ENCODE measurements around the gene CAMK2G.
A peak's percentile ranks its signal among the peaks of the same experiment; 100 is the strongest.

The CAMK2G gene

GRCh38 chr10:73878365-73878764, 4.0 kb upstream of the CAMK2G start:
- H3K9ac ChIP-seq (ENCODE audit: low read depth, low read length, poor library complexity) = no peak overlapping the region
- WGBS, 2 donors (ENCODE audit: extremely low coverage in 2 of 2, insufficient read length in 2 of 2, insufficient replicate concordance in 1 of 2) = no CpG with 5 or more reads among the region's 1 CpG
- no peak overlapping the region for H3K4me2 ChIP-seq (ENCODE audit: insufficient read depth, low read length, poor library complexity, severe bottlenecking)

DNA sequence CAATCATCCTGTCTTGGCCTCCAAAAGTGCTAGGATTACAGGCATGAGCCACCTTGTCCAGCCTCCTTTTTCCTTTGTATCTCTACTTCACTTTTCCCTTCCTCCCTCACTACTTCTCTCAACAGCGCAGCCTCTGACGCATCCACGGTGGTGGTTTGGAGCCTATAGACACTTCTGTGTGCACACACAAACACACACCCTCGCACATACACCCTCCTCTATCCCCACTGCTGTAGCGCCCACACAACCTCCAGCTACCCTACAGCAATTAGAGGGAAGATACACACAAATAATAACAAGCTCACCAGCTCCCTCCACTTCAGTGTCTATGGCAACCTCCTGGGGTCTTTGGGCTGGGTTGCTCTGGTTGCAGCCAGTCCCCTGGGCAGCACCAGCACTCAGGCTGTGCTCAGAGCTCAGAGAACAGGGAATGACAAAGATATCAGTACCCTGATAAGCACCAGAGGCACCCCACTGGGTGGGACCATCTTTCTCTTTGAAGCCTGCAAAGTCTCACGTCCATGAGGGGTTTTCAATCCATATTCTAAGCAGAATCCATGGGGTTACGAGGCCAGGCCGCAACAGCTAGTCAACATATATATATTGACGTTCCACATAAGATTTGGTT, 3.3 kb upstream of the CAMK2G start:
- Histone ChIP-seq H3K9ac (ENCODE audit: low read depth, low read length, poor library complexity) (no peak overlapping the region), H3K14ac (ENCODE audit: low read length) (no peak overlapping the region)
- WGBS, 2 donors (ENCODE audit: extremely low coverage in 2 of 2, insufficient read length in 2 of 2, insufficient replicate concordance in 1 of 2) = no CpG with 5 or more reads among the region's 9 CpGs

More at GRCh38 chr10:73878365-73878764, 4.0 kb upstream of the CAMK2G start:
- no peak for DNase-seq (ENCODE audit: low spot score)
- Histone ChIP-seq H2AK5ac (ENCODE audit: low read depth, low read length) (no peak overlapping the region), H3K79me1 (ENCODE audit: low read depth, low read length) (peaks cover 6% of the 10 kb centered on the region), H2BK12ac (ENCODE audit: low read length) (no peak overlapping the region), H2BK120ac (ENCODE audit: low read depth, low read length) (no peak overlapping the region), H3K14ac (ENCODE audit: low read length) (no peak overlapping the region), H3K4me3 (ENCODE audit: low read length in 2 of 2) (no peak overlapping the region), H3K9me3 (replicated peaks in 1 of 2; ENCODE audit: control insufficient read depth in 2 of 2, insufficient read depth in 1 of 2, low read depth in 1 of 2, low read length in 2 of 2) (no peaks in the 10 kb centered on the region), H3K27ac (replicated peaks; ENCODE audit: low read length) (no peak overlapping the region), H3K18ac (ENCODE audit: low read length) (no peak overlapping the region), H3K23ac (ENCODE audit: low read depth, low read length, poor library complexity) (no peak overlapping the region), H3K36me3 (replicated peaks in 1 of 2; ENCODE audit: control insufficient read depth in 2 of 2, insufficient read depth in 2 of 2, low read length in 2 of 2) (no peaks in the 10 kb centered on the region), H2AFZ (ENCODE audit: low read length) (no peak overlapping the region), H4K91ac (ENCODE audit: low read depth, low read length, poor library complexity) (no peak overlapping the region), H3K27me3 (ENCODE audit: control insufficient read depth in 3 of 3, insufficient read depth in 3 of 3, low read depth in 1 of 3, low read length in 3 of 3) (peaks cover 3 to 40% (median 6%) of the 10 kb centered on the region in 3 experiments), H2BK15ac (ENCODE audit: low read length) (no peak overlapping the region), H3K4me1 (ENCODE audit: control insufficient read depth in 2 of 2, insufficient read depth in 1 of 2, low read depth in 1 of 2, low read length in 2 of 2) (peaks cover 0 to under 1% of the 10 kb centered on the region in 2 donors), H4K8ac (ENCODE audit: low read depth, low read length) (no peak overlapping the region), H3K4ac (ENCODE audit: low read length) (no peak overlapping the region), H2BK5ac (ENCODE audit: low read length) (no peak overlapping the region)

DNA sequence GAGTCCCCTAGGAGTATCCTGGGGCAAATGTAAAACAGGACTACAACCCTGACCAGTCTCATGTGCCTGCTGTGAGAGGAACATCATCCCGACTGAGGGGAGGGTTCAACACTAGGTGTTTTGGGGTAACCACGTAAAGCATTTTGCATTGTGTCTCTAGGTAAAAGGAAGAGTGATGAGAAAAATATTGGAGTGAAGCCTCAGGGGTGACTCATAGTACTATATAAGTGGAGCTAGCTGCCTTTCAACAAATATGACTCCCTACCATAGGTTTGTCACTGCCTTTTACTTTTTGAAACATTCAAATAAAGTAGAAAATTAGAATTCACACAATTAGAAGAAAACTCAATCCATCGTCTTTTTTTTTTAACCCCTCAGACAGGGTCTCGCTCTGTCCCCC, 2.6 kb upstream of the CAMK2G start:
- Histone ChIP-seq H3K36me3 (replicated peaks in 1 of 2; ENCODE audit: control insufficient read depth in 2 of 2, insufficient read depth in 2 of 2, low read length in 2 of 2) (peaks cover 4 to 12% of the 10 kb centered on the region in 2 donors), H3K4ac (ENCODE audit: low read length) (no peak overlapping the region), H2AFZ (ENCODE audit: low read length) (no peak overlapping the region), H3K4me3 (ENCODE audit: low read length in 2 of 2) (no peak overlapping the region), H4K91ac (ENCODE audit: low read depth, low read length, poor library complexity) (no peak overlapping the region), H3K4me1 (ENCODE audit: control insufficient read depth in 2 of 2, insufficient read depth in 1 of 2, low read depth in 1 of 2, low read length in 2 of 2) (peaks cover 0 to 6% of the 10 kb centered on the region in 2 donors), H2BK5ac (ENCODE audit: low read length) (no peak overlapping the region), H2AK5ac (ENCODE audit: low read depth, low read length) (peak overlapping the region; percentile 13), H2BK15ac (ENCODE audit: low read length) (no peak overlapping the region), H3K18ac (ENCODE audit: low read length) (no peak overlapping the region), H3K14ac (ENCODE audit: low read length) (no peak overlapping the region), H3K23ac (ENCODE audit: low read depth, low read length, poor library complexity) (no peak overlapping the region), H3K9me3 (replicated peaks in 1 of 2; ENCODE audit: control insufficient read depth in 2 of 2, insufficient read depth in 1 of 2, low read depth in 1 of 2, low read length in 2 of 2) (no peaks in the 10 kb centered on the region), H3K27me3 (ENCODE audit: control insufficient read depth in 3 of 3, insufficient read depth in 3 of 3, low read depth in 1 of 3, low read length in 3 of 3) (peaks cover 3 to 40% (median 6%) of the 10 kb centered on the region in 3 experiments), H4K8ac (ENCODE audit: low read depth, low read length) (no peak overlapping the region), H2BK120ac (ENCODE audit: low read depth, low read length) (no peak overlapping the region), H3K9ac (ENCODE audit: low read depth, low read length, poor library complexity) (no peak overlapping the region), H3K4me2 (ENCODE audit: insufficient read depth, low read length, poor library complexity, severe bottlenecking) (no peak overlapping the region), H2BK12ac (ENCODE audit: low read length) (no peak overlapping the region), H3K79me1 (ENCODE audit: low read depth, low read length) (peaks cover 13% of the 10 kb centered on the region), H3K27ac (replicated peaks; ENCODE audit: low read length) (no peak overlapping the region)
- DNase-seq (ENCODE audit: low spot score) = no peak
- no CpG with 5 or more reads among the region's 4 CpGs for WGBS, 2 donors (ENCODE audit: extremely low coverage in 2 of 2, insufficient read length in 2 of 2, insufficient replicate concordance in 1 of 2)

More for the DNA sequence above, 3.3 kb upstream of the CAMK2G start:
- no peak overlapping the region for H4K91ac ChIP-seq (ENCODE audit: low read depth, low read length, poor library complexity)
- H3K9me3 ChIP-seq (replicated peaks in 1 of 2; ENCODE audit: control insufficient read depth in 2 of 2, insufficient read depth in 1 of 2, low read depth in 1 of 2, low read length in 2 of 2) = no peaks in the 10 kb centered on the region
- no peak overlapping the region for H2AFZ ChIP-seq (ENCODE audit: low read length)
- no peak overlapping the region for H3K27ac ChIP-seq (replicated peaks; ENCODE audit: low read length)
- H3K79me1 ChIP-seq (ENCODE audit: low read depth, low read length) = peaks cover 10% of the 10 kb centered on the region
- no peak overlapping the region for H2BK5ac ChIP-seq (ENCODE audit: low read length)
- H3K4ac ChIP-seq (ENCODE audit: low read length) = no peak overlapping the region
- peaks cover 3 to 40% (median 6%) of the 10 kb centered on the region in 3 experiments for H3K27me3 ChIP-seq (ENCODE audit: control insufficient read depth in 3 of 3, insufficient read depth in 3 of 3, low read depth in 1 of 3, low read length in 3 of 3)
- H3K23ac ChIP-seq (ENCODE audit: low read depth, low read length, poor library complexity) = no peak overlapping the region
- no peak for DNase-seq (ENCODE audit: low spot score)
- H4K8ac ChIP-seq (ENCODE audit: low read depth, low read length) = no peak overlapping the region
- H3K4me1 ChIP-seq (ENCODE audit: control insufficient read depth in 2 of 2, insufficient read depth in 1 of 2, low read depth in 1 of 2, low read length in 2 of 2) = peaks cover 0 to 6% of the 10 kb centered on the region in 2 donors
- H2BK12ac ChIP-seq (ENCODE audit: low read length) = no peak overlapping the region
- peaks cover 0 to 5% of the 10 kb centered on the region in 2 donors for H3K36me3 ChIP-seq (replicated peaks in 1 of 2; ENCODE audit: control insufficient read depth in 2 of 2, insufficient read depth in 2 of 2, low read length in 2 of 2)
- H2BK15ac ChIP-seq (ENCODE audit: low read length) = no peak overlapping the region
- no peak overlapping the region for H3K4me2 ChIP-seq (ENCODE audit: insufficient read depth, low read length, poor library complexity, severe bottlenecking)
- no peak overlapping the region for H3K18ac ChIP-seq (ENCODE audit: low read length)
- H2AK5ac ChIP-seq (ENCODE audit: low read depth, low read length) = no peak overlapping the region
- H3K4me3 ChIP-seq (ENCODE audit: low read length in 2 of 2) = no peak overlapping the region
- H2BK120ac ChIP-seq (ENCODE audit: low read depth, low read length) = no peak overlapping the region

GRCh38 chr10:73876566-73876965, 2.2 kb upstream of the CAMK2G start:
- peak overlapping the region; percentile 34 for H3K18ac ChIP-seq (ENCODE audit: low read length)
- no peak overlapping the region for H4K8ac ChIP-seq (ENCODE audit: low read depth, low read length)
- peaks cover 15% of the 10 kb centered on the region for H3K79me1 ChIP-seq (ENCODE audit: low read depth, low read length)

More at GRCh38 chr10:73876566-73876965, 2.2 kb upstream of the CAMK2G start:
- Histone ChIP-seq H3K4ac (ENCODE audit: low read length) (no peak overlapping the region), H3K27me3 (ENCODE audit: control insufficient read depth in 3 of 3, insufficient read depth in 3 of 3, low read depth in 1 of 3, low read length in 3 of 3) (peaks cover 3 to 37% (median 6%) of the 10 kb centered on the region in 3 experiments), H2BK5ac (ENCODE audit: low read length) (no peak overlapping the region), H2AK5ac (ENCODE audit: low read depth, low read length) (peak overlapping the region; percentile 13), H3K14ac (ENCODE audit: low read length) (no peak overlapping the region), H2BK120ac (ENCODE audit: low read depth, low read length) (no peak overlapping the region), H3K4me2 (ENCODE audit: insufficient read depth, low read length, poor library complexity, severe bottlenecking) (no peak overlapping the region), H3K23ac (ENCODE audit: low read depth, low read length, poor library complexity) (no peak overlapping the region), H3K9me3 (replicated peaks in 1 of 2; ENCODE audit: control insufficient read depth in 2 of 2, insufficient read depth in 1 of 2, low read depth in 1 of 2, low read length in 2 of 2) (no peaks in the 10 kb centered on the region), H3K36me3 (replicated peaks in 1 of 2; ENCODE audit: control insufficient read depth in 2 of 2, insufficient read depth in 2 of 2, low read length in 2 of 2) (peaks cover 5 to 14% of the 10 kb centered on the region in 2 donors), H4K91ac (ENCODE audit: low read depth, low read length, poor library complexity) (no peak overlapping the region), H3K4me1 (ENCODE audit: control insufficient read depth in 2 of 2, insufficient read depth in 1 of 2, low read depth in 1 of 2, low read length in 2 of 2) (peaks cover 0 to 6% of the 10 kb centered on the region in 2 donors), H2AFZ (ENCODE audit: low read length) (no peak overlapping the region), H3K9ac (ENCODE audit: low read depth, low read length, poor library complexity) (no peak overlapping the region), H3K27ac (replicated peaks; ENCODE audit: low read length) (no peak overlapping the region), H3K4me3 (ENCODE audit: low read length in 2 of 2) (no peak overlapping the region), H2BK12ac (ENCODE audit: low read length) (no peak overlapping the region), H2BK15ac (ENCODE audit: low read length) (no peak overlapping the region)
- DNase-seq (ENCODE audit: low spot score) = no peak

Data from neuronal stem cell (in vitro differentiated cells).